GM10248 (cell line): ENCODE results near the gene CD2AP.

Source experiments
- CTCF ChIA-PET: fragments of 300-600 bp; sonication (Branson Sonifier 250); formaldehyde crosslinking; extraction: SDS; loops from one replicate; lab custom pipeline; 2021; ENCODE audit warnings: antibody characterized with exemption; lab: Yijun Ruan, JAX
- POLR2A ChIA-PET: fragments of 350-650 bp; sonication (Branson Sonifier 250); formaldehyde crosslinking; extraction: SDS; loops from one replicate; lab custom pipeline; 2020; ENCODE audit warnings: antibody characterized with exemption; lab: Yijun Ruan, JAX
- DNase-seq: peaks from one replicate; pipeline ENCODE4 v3.0.0; 2012; ENCODE audit errors: extremely low spot score
- CTCF ChIP-seq: IDR thresholded peaks from 2 replicates; pipeline ENCODE4 v1.5.1; 2012; ENCODE audit warnings: mild to moderate bottlenecking, low read depth; ENCODE audit errors: extremely low read depth, missing control alignments, control extremely low read depth

CD2AP gene

DNA sequence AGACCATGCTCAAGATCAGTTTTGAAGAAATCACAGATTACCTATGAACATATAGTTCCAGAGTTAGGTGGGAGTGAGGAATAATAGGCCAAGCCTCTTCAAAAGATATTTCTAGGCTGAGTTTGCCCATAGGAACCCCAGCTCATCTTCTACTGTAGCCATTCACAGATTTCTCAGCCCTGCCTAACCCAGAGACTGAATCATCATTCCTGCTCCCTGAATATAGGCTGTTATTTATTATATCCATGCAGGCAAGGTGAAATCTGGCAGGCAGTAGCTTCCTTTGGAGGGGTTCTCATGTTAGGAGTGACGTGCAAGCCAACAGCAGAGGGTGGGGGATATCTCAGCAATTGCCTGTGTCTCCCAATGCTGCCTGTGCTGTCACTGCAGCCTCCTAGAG lies 195.2 kb downstream of the CD2AP start:
- no peak for DNase-seq
- POLR2A ChIA-PET = no interaction called here
- CTCF ChIA-PET = interaction anchor here (2.1 kb wide), 1 partner anchor 61 kb away, joined by 7 read pairs; no protein-coding TSS in a partner anchor
- no peak for TF ChIP-seq CTCF

- no peak for TF ChIP-seq CTCF
- DNase-seq = no peak
- CTCF ChIA-PET = interaction anchor here (1.8 kb wide), 1 partner anchor 60 kb away, joined by 4 read pairs; no protein-coding TSS in a partner anchor
- POLR2A ChIA-PET = no interaction called here
Observed at GRCh38 chr6:47674673-47675072, 197.1 kb downstream of the CD2AP start.
